ENCODE results near the gene ELAC2. TPM values are rescaled to one million over a fixed set of nuclear protein-coding genes. Genes with fewer than 3 reads are reported as not detected.

The ELAC2 gene
- total and polyA plus RNA-seq, 2 of the 4 experiments (the other 2 are of a cell fraction) = 75.2 to 80.7 TPM

- Histone ChIP-seq H3K27me3 (ENCODE audit: control insufficient read depth, insufficient read depth, low read length) (no peaks in the 10 kb centered on the region), H2BK120ac (ENCODE audit: low read depth, low read length) (no peak overlapping the region), H4K8ac (ENCODE audit: low read depth in 2 of 2, low read length in 2 of 2) (no peak overlapping the region), H2BK5ac (ENCODE audit: low read depth, low read length, poor library complexity, severe bottlenecking) (no peak overlapping the region), H3K36me3 (ENCODE audit: control insufficient read depth, insufficient read depth, low read length) (no peaks in the 10 kb centered on the region), H2BK15ac (ENCODE audit: low read depth, low read length) (no peak overlapping the region), H3K9ac (ENCODE audit: low read depth, low read length) (no peak overlapping the region), H3K4me3 (ENCODE audit: insufficient read depth, low read depth, low read length) (no peak overlapping the region), H3K14ac (replicated peaks; ENCODE audit: low read depth, low read length) (no peak overlapping the region), H3K79me1 (ENCODE audit: low read depth in 1 of 2, low read length in 2 of 2) (no peaks in the 10 kb centered on the region), H4K5ac (ENCODE audit: low read depth, low read length) (no peak overlapping the region), H4K20me1 (ENCODE audit: insufficient read depth, low read length) (no peaks in the 10 kb centered on the region), H3K4me1 (ENCODE audit: control insufficient read depth, insufficient read depth, low read length) (no peaks in the 10 kb centered on the region), H3K9me3 (ENCODE audit: control insufficient read depth, insufficient read depth, low read length) (no peaks in the 10 kb centered on the region), H4K91ac (ENCODE audit: insufficient read depth, low read depth, low read length) (no peak overlapping the region), H2AK5ac (ENCODE audit: low read depth, low read length) (no peak overlapping the region), H3K18ac (ENCODE audit: low read depth, low read length) (no peak overlapping the region), H3K23ac (ENCODE audit: low read depth, low read length) (no peak overlapping the region), H3K4ac (ENCODE audit: low read depth, low read length) (no peak overlapping the region), H2BK20ac (ENCODE audit: low read depth, low read length) (no peak overlapping the region), H3K4me2 (ENCODE audit: low read depth, low read length) (no peak overlapping the region), H2AFZ (replicated peaks; ENCODE audit: low read length, poor library complexity) (peak overlapping the region; percentile 10), H3K27ac (ENCODE audit: insufficient read depth, low read length) (no peak overlapping the region), H3K56ac (ENCODE audit: extremely low read depth, insufficient read depth, low read length) (no peak overlapping the region), H2AK9ac (replicated peaks; ENCODE audit: low read depth, low read length, poor library complexity) (no peak overlapping the region), H3K9me1 (ENCODE audit: insufficient read depth, low read length) (0 out of 2 replicates have a peak, but pooled peaks cover 2% of the 10 kb centered on the region)
- POLR2A ChIA-PET (ENCODE audit: unreplicated experiment) = no interaction called here
- CTCF ChIA-PET = no interaction called here
- 75% methylated on average over 7 of the region's 10 CpGs; no CpG with 5 or more reads in 1 of the 2 experiments for WGBS, 2 experiments (ENCODE audit: extremely low coverage in 2 of 2, insufficient read length in 1 of 2)
- dilution Hi-C loops (cut with HindIII; ENCODE audit: low sequenced_read_pairs, unreplicated experiment) (no loop called here), in situ Hi-C loops (cut with MboI; ENCODE audit: low sequenced_read_pairs) (no loop called here), intact Hi-C loops (cut with micrococcal nuclease) (no loop called here)
- no TSS peak for BruUV-seq (replicated peaks)
- TF ChIP-seq SMC3 (IDR thresholded peaks at IDR 0.05; ENCODE audit: low read depth, low read length) (no peak), BHLHE40 (IDR thresholded peaks at IDR 0.05; ENCODE audit: low read depth, low read length) (no peak), RAD21 (IDR thresholded peaks at IDR 0.05; ENCODE audit: low read length) (no peak), USF2 (IDR thresholded peaks at IDR 0.05; ENCODE audit: low read depth, low read length) (no peak), RFX5 (IDR thresholded peaks at IDR 0.05; ENCODE audit: low read depth, low read length) (no peak), CEBPB (IDR thresholded peaks at IDR 0.05; ENCODE audit: low read depth, low read length) (no peak), ELK1 (IDR thresholded peaks at IDR 0.05; ENCODE audit: borderline replicate concordance, low read depth, low read length) (no peak)
- DNase-seq (no peak), ATAC-seq (ENCODE audit: low read depth) (no peak)
Observed at GRCh38 chr17:12964840-12965239, 53.0 kb downstream of the ELAC2 start.
